Testis (tissue), 3 donors: ENCODE measurements around the gene EPHA7. TPM values are rescaled to one million over a fixed set of nuclear protein-coding genes. Genes with fewer than 3 reads are reported as not detected.

Experiments
- DNase-seq: peaks from one replicate; pipeline ENCODE4 v3.0.0-alpha.2; 2019
- H3K27ac ChIP-seq, 2 donors: fragments of 200-600 bp; sonication (generic); one replicate each; pipeline ENCODE4 v1.5.1; 2019
- H3K27me3 ChIP-seq: fragments of 200-600 bp; sonication (generic); one replicate; pipeline ENCODE4 v1.5.1; 2019
- H3K36me3 ChIP-seq: fragments of 200-600 bp; sonication (generic); one replicate; pipeline ENCODE4 v1.5.1; 2017; ENCODE audit warnings: low read depth; ENCODE audit errors: missing control alignments
- H3K4me1 ChIP-seq: fragments of 200-600 bp; sonication (generic); one replicate; pipeline ENCODE4 v1.5.1; 2019
- H3K4me3 ChIP-seq, 2 donors: fragments of 200-600 bp; sonication (generic); one replicate each; pipeline ENCODE4 v1.5.1; 2017 to 2019
- H3K9me3 ChIP-seq: fragments of 200-600 bp; sonication (generic); one replicate; pipeline ENCODE4 v1.5.1; 2017
- POLR2A ChIP-seq: fragments of 450-650 bp; IDR thresholded peaks from one replicate; pipeline ENCODE4 v1.6.1; 2017; ENCODE audit warnings: antibody characterized with exemption, mild to moderate bottlenecking, moderate library complexity
- WGBS, 2 donors: methylation state at CpG; one replicate each; pipeline ENCODE4 v1.1.5; 2018; 5-methylcytosine and 5-hydroxymethylcytosine counted together
- intact Hi-C: fragments of 100-400 bp; cut with DNase I; formaldehyde crosslinking; loops from one replicate; pipeline ENCODE4 v1.15.1; 2023; ENCODE audit warnings: low total_unique reads
- polyA plus RNA-seq: library from polyadenylated mRNA; stranded (reverse); fragments of 350-450 nt; fragmentation: Illumina TruSeq; extraction: RNeasy Lipid Tissue Mini Kit (QIAGEN cat#74804); gene quantifications from one replicate; pipeline ENCODE4 v1.2.3, GENCODE V29; 2014; ENCODE audit warnings: low read depth, low replicate concordance; ENCODE audit not compliant: insufficient read depth
- total RNA-seq, 2 donors: library from RNA; depleted of rRNA; stranded (reverse); fragments of >200 nt; gene quantifications; one replicate each; pipeline ENCODE4 v1.2.3, GENCODE V29; 2016
- TF ChIP-seq, protein P1 (sequence below), 3 experiments: fragments of 450-650 bp in 2 of 3; fragments of 200-600 bp in 1 of 3; sonication (generic) in 1 of 3; IDR thresholded peaks; one replicate each; pipeline ENCODE4 v1.5.1; 2016 to 2019; ENCODE audit warnings: antibody characterized with exemption in 3 of 3, mild to moderate bottlenecking in 2 of 3, moderate library complexity in 1 of 3

Gene EPHA7
- total and polyA plus RNA-seq, 3 donors from 2014 or later: 3.4 to 7.2 (median 4.8) TPM

DNA sequence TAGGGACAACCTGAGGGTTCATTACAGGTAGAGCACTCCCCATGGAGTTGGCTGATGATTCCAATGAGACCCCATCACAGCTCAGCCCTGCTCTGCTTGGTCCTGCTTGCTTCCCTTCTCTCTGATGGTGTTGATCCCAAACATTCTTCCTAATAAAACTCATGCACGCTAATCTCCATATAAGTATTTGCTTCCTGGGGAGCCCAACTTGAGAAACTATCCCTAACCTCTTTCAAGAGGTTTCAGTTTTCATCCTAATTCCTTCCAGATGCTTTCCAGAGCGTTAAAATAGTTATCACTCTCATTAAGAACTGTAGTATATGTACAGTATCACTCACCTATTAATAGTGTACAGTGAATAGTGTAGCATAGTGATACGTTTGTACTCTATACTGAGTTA lies 68.1 kb downstream of the EPHA7 start:
- Histone ChIP-seq H3K9me3 (no peaks in the 10 kb centered on the region), H3K27ac (no peak overlapping the region), H3K27me3 (no peaks in the 10 kb centered on the region), H3K4me3 (no peak overlapping the region), H3K36me3 (no peaks in the 10 kb centered on the region), H3K4me1 (no peaks in the 10 kb centered on the region)
- TF ChIP-seq, protein P1, sequence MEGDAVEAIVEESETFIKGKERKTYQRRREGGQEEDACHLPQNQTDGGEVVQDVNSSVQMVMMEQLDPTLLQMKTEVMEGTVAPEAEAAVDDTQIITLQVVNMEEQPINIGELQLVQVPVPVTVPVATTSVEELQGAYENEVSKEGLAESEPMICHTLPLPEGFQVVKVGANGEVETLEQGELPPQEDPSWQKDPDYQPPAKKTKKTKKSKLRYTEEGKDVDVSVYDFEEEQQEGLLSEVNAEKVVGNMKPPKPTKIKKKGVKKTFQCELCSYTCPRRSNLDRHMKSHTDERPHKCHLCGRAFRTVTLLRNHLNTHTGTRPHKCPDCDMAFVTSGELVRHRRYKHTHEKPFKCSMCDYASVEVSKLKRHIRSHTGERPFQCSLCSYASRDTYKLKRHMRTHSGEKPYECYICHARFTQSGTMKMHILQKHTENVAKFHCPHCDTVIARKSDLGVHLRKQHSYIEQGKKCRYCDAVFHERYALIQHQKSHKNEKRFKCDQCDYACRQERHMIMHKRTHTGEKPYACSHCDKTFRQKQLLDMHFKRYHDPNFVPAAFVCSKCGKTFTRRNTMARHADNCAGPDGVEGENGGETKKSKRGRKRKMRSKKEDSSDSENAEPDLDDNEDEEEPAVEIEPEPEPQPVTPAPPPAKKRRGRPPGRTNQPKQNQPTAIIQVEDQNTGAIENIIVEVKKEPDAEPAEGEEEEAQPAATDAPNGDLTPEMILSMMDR (IDR thresholded peaks at IDR 0.05): no peak
- no peak for TF ChIP-seq POLR2A
- no peak for DNase-seq
- WGBS, 2 donors: 83 to 86% methylated on average over 3 of the region's 3 CpGs
- intact Hi-C loops: no loop called here

GRCh38 chr6:93350774-93351173 lies 68.6 kb downstream of the EPHA7 start:
- WGBS, 2 donors: 87 to 93% methylated on average over 4 of the region's 4 CpGs
- Histone ChIP-seq H3K9me3 (no peaks in the 10 kb centered on the region), H3K27me3 (no peaks in the 10 kb centered on the region), H3K36me3 (no peaks in the 10 kb centered on the region), H3K4me3 (no peak overlapping the region), H3K27ac (no peak overlapping the region), H3K4me1 (no peaks in the 10 kb centered on the region)
- TF ChIP-seq POLR2A: no peak
- TF ChIP-seq, protein P1 (IDR thresholded peaks at IDR 0.05): no peak
- intact Hi-C loops: no loop called here
- no peak for DNase-seq

GRCh38 chr6:93344333-93344835 lies 75.0 kb downstream of the EPHA7 start:
- intact Hi-C loops: no loop called here
- Histone ChIP-seq H3K27ac (no peak overlapping the region), H3K4me1 (no peaks in the 10 kb centered on the region), H3K9me3 (no peaks in the 10 kb centered on the region), H3K27me3 (no peaks in the 10 kb centered on the region), H3K36me3 (no peaks in the 10 kb centered on the region), H3K4me3 (no peak overlapping the region)
- no peak for TF ChIP-seq POLR2A
- TF ChIP-seq, protein P1 (IDR thresholded peaks at IDR 0.05): no peak
- WGBS, 2 donors: 92 to 93% methylated on average over 1 of the region's 1 CpG
- DNase-seq: no peak

DNA sequence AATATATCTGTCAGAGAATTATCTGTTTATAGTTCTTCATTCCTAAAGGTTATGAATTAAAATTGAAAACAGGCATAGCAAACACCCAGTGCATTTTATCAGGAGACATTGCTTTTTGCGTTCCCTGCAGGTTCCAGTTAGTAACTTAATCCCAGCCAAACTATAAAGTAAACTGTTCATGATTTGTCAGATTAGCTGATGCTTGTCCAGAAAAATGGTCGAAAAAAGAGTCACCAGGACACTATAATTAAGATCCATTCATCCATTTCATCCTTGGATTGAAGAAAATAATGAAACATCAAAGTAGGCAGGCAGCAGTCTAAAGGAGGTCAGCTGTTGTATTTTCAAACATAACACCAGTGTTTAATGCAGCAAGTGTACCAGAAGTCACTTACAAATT lies 75.9 kb downstream of the EPHA7 start:
- H3K36me3 ChIP-seq: no peaks in the 10 kb centered on the region
- H3K27me3 ChIP-seq: no peaks in the 10 kb centered on the region
- no peak for TF ChIP-seq POLR2A
- TF ChIP-seq, protein P1 (IDR thresholded peaks at IDR 0.05): no peak
- H3K4me3 ChIP-seq: no peak overlapping the region
- H3K4me1 ChIP-seq: no peaks in the 10 kb centered on the region
- intact Hi-C loops: no loop called here
- no peak overlapping the region for H3K27ac ChIP-seq
- DNase-seq: no peak
- 76 to 77% methylated on average over 2 of the region's 2 CpGs for WGBS, 2 donors
- no peaks in the 10 kb centered on the region for H3K9me3 ChIP-seq

DNA sequence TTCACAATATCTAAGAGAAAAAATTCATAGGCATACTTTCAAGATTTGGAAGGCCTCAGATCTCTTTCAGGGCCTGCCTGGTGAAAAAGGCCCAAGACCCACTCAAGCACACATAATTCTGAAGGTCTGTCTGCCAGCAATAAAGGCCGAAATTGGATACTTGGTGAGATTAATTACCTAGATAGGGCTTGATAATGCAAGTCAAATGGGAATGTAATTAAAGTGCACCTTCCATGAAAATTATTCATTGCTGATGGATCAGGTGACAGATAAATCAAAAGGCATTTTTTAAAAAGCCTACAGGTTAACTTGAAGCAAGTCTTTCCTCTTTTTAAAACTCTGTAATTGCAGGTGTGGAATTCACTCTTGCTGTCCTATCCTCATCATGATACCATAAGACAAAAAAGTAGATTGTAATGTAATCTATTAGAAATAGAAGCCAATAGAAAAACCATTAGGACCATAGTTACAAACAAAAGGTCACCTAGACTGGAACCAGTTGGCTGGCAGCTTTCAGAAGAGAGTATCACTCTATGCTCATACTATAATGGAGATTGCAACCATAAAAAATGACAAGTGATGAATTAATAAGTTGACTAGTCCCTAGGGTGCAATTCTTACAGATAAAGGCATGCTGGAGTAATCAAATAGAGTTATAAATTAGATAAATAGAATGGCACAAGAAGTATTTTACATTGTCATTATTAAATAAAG lies 77.3 kb downstream of the EPHA7 start:
- WGBS, 2 donors: 38 to 50% methylated on average over 1 of the region's 1 CpG
- no peak overlapping the region for H3K27ac ChIP-seq
- H3K4me3 ChIP-seq: no peak overlapping the region
- intact Hi-C loops: no loop called here
- no peaks in the 10 kb centered on the region for H3K27me3 ChIP-seq
- no peaks in the 10 kb centered on the region for H3K36me3 ChIP-seq
- no peak for TF ChIP-seq POLR2A
- TF ChIP-seq, protein P1 (IDR thresholded peaks at IDR 0.05): no peak
- H3K9me3 ChIP-seq: no peaks in the 10 kb centered on the region
- no peak for DNase-seq
- no peaks in the 10 kb centered on the region for H3K4me1 ChIP-seq
